ENCODE results near the gene TUBA1C.
"Not testable (repeated sequence)": the region's sequence is repeated elsewhere in the genome, so short reads cannot be mapped to it uniquely, and the experiment has no call there.

GRCh38 chr12:49257508-49258184 is 7.2 kb upstream of the TUBA1C start:
- TF ChIP-seq CTCF (conservative IDR thresholded peaks at IDR 0.05); ZFX (IDR thresholded peaks at IDR 0.05): not testable (repeated sequence)

Measured in C4-2B (cell line).